HG03575 (cell line): ENCODE results near the gene IGF2.

Experiments used
- ATAC-seq: cut with Tn5 transposase; IDR thresholded peaks from one replicate; pipeline ENCODE4 v1.9.1; 2021; ENCODE audit not compliant: unreplicated experiment, insufficient number of reproducible peaks, low FRiP score; ENCODE audit errors: extremely low read depth

The IGF2 gene

DNA sequence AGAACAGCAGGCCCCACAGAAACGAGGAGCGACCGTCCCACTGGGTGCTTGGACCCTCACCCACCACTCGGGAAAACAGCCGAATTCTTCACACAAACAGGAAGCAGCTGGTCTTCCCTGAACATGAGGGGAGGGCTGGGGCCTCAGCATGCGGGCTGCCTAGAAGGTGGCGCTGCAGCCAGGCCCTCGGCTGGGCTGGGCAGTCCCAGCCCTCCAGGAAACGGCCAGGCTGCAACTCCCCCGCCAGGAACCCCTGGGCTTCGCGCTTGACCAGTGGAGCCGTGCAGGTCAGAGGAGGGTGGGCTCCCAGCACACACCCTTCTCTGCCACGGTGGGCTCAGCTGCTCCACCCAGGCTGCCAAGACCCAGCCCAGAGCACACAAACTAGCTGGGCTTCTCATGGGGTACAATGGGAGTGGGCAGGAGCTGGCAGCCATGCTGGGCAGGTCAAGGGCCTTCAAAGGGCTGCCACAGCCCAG, 29.6 kb downstream of the IGF2 start:
- no peak for ATAC-seq

- ATAC-seq, result no peak
These were observed 30.3 kb downstream of the IGF2 start for GRCh38 chr11:2108675-2109491.

- ATAC-seq, result no peak
These were observed 31.1 kb downstream of the IGF2 start for GRCh38 chr11:2107941-2108630.

GRCh38 chr11:2107521-2107920, 31.7 kb downstream of the IGF2 start:
- no peak for ATAC-seq

DNA sequence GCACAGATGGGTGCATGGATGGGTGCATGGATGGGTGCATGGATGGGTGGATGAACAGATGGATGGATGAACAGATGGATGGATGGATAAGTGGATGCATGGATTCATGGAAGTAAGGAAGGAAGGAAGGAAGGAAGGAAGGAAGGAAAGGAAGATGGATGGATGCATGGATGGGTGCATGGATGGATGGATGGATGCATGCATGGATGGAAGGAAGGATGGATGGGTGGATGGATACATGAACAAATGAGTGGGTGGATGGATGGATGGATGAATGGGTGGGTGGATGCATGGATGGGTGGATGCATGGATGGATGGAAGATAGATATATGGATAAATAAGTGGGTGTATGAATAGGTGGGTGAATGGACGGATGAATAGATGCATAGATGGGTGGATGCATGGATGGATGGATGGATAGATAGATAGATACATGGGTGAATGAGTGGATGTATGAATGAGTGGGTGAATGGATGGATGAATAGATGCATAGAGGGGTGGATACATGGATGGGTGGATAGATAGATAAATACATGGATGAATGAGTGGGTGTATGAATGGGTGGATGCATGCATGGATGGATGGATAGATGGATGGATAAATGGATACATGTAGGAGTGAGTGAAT, 32.5 kb downstream of the IGF2 start:
- ATAC-seq, result no peak

- no peak for ATAC-seq
These were observed 33.7 kb downstream of the IGF2 start for GRCh38 chr11:2105511-2105910.

DNA sequence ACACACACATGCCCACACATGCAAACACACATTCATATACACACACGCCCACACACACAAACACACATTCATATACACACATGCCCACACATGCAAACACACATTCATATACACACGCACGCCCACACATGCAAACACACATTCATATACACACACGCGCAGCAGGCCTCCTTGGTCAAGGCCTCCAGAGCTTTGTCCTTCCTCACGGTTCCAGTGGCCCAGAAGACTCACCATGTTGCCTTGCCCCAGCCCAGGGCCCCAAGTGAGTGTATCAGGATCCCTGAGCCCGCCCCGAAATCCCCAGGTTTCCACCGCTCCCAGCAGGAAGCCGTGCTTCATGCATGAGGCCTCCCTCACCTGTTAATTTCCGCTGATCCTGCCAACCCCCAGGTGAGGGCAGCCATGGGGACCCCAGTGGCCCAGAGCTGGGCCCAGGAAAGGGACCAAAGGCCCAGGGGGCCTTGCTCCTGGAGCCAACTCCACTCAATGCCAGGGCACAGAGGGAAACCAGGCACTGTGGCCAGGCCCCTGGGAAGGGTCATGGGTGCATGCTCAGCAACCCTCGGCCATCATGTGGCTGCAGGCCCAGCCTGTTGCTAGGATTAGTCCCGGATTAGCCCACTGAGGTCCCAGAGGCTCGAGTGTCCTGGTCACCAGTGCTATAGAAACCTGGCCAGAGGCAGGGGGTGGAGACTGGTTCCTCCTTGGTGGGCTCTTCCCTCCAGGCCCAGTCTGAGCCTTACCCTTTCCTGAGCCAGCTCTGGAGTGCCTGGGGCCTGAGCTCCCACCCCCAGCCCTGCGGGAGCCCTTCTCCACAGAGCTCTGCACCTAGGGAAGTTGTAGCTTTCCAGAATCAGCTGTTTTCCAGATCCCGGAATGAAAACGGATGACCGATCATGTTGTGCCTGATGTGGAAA, 34.4 kb downstream of the IGF2 start:
- ATAC-seq, result no peak

GRCh38 chr11:2103668-2104523, 35.3 kb downstream of the IGF2 start:
- no peak for ATAC-seq

DNA sequence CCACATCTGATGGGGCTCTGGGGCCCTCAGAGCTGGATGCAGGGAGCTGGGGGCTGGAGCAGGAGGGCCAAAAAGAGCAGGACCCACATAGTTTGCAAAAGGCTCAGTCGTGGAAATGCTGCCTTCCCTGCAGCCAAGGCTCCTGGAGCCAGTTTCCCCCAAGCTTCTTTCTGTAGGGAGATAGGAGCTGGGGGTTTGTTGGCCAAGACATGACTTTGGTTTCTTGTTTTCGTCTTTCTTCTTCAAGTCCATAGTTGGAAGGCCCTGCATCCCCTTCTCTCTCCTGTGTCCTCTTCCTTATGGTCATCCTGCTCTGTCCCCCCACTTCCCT, 36.3 kb downstream of the IGF2 start:
- no peak for ATAC-seq

DNA sequence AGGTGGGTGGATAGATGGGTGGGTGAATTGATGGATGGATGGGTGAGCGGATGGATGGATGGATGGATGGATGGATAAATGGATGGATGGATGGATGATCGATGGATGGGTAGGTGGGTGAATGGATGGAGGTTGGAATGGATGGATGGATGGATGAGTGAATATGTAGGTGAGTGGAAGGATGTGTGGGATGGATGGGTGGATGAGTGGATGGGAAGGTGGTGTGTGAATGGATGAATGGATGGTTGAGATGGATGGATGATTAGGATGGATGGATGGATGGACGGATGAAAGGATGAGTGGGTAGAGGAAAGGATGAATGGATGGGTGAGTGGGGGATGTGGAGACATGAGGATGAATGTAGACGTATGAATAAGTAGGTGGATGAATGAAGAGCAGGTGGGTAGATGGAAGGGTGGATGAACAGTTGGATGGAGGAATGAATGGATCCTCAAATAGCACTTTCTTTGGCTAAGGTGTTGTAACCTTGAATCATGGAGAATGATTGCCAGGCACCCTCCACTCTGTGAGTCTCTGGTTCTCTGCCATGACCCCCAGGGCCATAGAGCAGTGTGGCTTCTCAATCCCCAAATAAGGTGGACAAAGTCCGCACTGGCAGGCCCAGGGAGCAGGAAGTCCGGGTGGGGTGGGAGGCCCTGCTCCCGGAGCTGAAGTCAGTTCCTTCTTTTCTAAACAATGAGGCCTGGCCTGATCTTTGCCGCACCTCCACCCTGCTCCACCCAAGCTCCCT, 36.9 kb downstream of the IGF2 start:
- ATAC-seq, result no peak

DNA sequence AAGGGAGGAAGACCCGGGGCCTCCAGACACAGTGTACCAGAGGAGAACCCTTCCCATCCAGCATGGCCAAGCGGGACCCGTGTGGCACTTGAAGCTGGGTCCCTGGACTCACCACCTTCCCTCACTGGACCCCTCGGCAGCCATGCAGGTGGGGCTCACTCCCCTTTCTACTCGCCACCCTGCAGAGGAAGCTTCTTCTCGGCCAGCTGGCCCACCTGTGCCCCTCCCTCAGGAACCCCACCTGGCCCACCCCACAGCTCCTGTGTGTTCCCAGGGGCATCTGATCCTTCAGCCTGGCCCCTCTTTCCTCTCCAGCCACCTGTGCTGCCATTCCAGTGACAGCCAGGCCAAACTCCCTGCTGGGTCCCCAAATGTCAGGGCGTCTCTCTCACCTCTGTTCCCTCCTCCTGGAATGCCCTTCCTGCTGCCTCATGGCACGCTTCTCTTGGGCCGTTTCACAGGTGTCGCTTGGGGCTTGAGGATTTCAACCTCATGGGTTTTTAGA, 38.0 kb downstream of the IGF2 start:
- no peak for ATAC-seq

DNA sequence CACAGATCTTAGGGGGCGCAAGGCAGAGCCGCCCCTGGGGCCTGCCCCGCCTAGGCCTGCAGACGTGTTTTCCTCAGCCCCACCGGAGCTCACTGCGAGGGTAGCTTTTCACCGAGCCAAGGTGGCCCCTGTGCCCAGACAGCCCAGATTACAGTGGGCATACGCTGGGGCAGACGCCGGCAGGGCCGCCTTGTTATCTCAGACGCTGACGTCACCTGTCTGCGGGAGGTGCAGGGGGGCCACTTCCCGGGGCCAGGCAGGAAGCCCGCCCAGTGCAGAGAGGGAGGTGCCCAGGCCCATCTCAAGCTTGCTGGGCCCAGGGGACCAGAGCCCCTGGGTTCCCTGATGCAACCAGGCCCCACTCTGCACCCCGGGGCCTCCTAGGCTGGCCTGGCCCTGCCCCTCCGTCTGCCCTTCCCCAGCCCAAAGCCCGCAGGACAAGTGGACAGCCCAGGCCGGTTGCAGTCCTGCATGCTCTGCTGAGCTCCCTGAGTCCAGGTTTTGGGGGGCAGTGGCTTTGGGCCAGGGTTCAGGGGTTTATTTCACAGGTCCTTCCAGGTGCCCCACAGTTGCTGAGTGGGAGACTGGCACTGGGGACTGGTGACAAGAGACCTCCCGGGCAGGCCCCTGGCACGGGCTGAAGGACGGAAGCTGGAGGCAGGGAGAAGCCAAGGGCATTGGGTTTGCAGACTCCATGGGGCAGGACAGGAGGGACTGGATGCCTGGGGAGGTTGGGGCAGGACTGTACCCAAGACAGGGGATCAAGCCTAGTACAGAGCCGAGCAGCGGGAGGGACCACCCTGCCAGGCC, 38.6 kb downstream of the IGF2 start:
- no peak for ATAC-seq

DNA sequence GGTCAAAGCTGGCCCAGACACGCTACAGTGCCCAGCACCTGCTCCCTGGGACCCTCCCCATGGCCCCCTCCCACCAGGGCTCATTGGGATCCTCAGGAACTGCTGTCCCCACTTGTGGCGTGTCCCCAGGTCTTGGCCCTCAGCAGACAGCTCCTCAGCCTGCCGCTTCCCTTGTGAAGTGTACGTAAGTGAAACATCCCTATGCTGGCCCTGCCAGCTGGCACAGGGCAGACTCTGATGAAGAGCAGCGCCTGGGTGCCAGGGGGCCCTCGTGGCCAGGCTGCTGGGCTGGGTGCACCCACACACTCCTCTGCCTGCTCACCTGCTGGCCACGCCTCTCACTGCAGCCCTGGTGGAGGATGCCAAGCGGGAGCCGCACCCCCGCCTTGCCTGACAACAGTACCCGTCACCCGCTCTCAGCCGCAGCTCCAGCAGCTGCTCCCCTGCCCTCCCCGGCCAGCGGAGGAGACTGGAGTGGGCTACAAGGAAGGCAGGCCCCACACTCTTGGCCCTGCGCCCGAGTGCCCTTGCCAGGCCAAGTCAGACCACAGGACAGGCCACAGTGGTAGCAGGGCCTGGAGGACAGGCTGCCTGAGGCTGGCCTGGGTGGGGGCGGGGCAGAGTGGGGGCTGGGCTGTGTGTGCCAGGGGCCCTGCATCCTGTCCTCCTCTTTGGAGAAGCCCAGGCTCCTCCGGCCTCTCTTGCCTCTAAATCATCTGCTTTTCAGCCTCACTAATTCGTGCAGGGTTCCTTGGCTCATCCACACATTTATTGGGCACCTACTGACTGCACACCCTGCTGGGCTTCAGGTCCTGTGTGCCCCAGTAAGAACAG, 39.5 kb downstream of the IGF2 start:
- no peak for ATAC-seq

DNA sequence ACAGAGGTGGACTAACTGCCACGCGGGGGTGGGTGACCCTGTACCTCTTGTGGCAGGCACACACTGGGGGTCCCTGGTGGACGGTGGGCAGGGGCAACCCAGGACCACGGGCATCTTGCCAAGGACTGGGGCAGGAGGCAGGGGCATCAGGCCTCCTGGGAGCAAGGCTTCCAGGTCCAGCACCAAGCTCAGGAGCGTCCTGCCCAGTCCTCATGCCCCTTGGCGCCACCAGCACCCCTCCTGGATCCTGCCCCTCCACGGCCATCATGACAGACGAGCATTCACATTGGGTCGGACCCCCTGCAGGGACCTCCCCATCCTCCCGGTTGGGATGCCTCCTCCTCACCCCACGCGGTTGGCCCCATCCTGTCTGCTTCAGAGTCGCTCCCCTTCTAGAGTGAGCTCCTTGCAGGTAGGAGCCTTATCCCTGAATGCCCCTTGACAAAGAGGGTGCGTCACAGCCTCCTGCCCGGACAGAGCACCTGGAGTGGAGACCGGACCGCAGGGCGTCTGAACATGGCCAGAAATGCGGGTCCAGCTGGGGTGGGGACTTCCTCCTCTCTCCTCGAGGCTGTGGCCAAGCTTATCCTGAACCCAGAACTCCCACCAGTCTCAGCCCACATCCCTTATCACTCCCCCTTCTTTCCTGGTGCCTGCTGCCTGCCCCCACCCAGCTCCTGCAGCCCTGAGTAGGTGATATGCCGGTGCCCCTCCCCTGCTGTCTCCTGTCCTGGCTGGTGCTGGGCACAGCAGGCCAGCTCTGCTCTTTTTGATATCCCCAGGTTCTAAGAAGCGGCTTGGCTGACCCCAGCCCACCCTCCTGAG, 40.3 kb downstream of the IGF2 start:
- ATAC-seq, result no peak

- ATAC-seq, result no peak
These were observed 41.0 kb downstream of the IGF2 start for GRCh38 chr11:2097998-2098690.
